B cell (primary cell): ENCODE results near the gene TOP1. TPM values are rescaled to one million over a fixed set of nuclear protein-coding genes. Genes with fewer than 3 reads are reported as not detected.

Experiments
- ATAC-seq: fragments of 200-7000 bp; cut with Tn5 transposase; one replicate; pipeline ENCODE4 v1.10.0; 2021; ENCODE audit warnings: low read depth, mild to moderate bottlenecking, moderate number of reproducible peaks, moderate library complexity
- CTCF ChIA-PET: fragments of 350-600 bp; sonication (Branson Sonifier 250); formaldehyde crosslinking; loops from one replicate; lab custom pipeline; 2021; ENCODE audit warnings: antibody characterized with exemption, inconsistent platforms; lab: Charles Lee
- POLR2A ChIA-PET: fragments of 350-600 bp; sonication (Branson Sonifier 250); formaldehyde crosslinking; loops from one replicate; lab custom pipeline; 2021; ENCODE audit warnings: antibody characterized with exemption; lab: Charles Lee
- DNase-seq: peaks from one replicate; pipeline ENCODE4 v3.0.0; 2013
- H2AFZ ChIP-seq: 2 replicates; pipeline ENCODE4 v1.6.1; 2012; ENCODE audit warnings: mild to moderate bottlenecking, low read depth, low read length; ENCODE audit not compliant: insufficient read depth, poor library complexity, severe bottlenecking
- H3K27ac ChIP-seq, 2 donors: 1 replicate in 1 of 2; 2 replicates in 1 of 2; pipeline ENCODE4 v1.5.1; 2012 to 2013; ENCODE audit warnings: low read length in 2 of 2, mild to moderate bottlenecking in 2 of 2, moderate library complexity in 1 of 2
- H3K27me3 ChIP-seq, 4 experiments: fragments of 200-600 bp in 1 of 4; sonication (generic) in 1 of 4; replicated peaks in 1 of 4; 1 replicate in 2 of 4; 2 replicates in 2 of 4; pipeline versions ENCODE4 v1.6.1 to v1.7.0; 2013 to 2016; ENCODE audit warnings: low read length in 3 of 4, mild to moderate bottlenecking in 2 of 4, mixed read lengths in 1 of 4, moderate library complexity in 1 of 4; ENCODE audit not compliant: insufficient read depth in 4 of 4, control insufficient read depth in 3 of 4; ENCODE audit errors: control extremely low read depth in 1 of 4
- H3K36me3 ChIP-seq, 2 experiments: replicated peaks in 1 of 2; 1 replicate in 1 of 2; 2 replicates in 1 of 2; pipeline versions ENCODE4 v1.6.1 to v1.7.1; 2013; ENCODE audit warnings: low read length in 1 of 2; ENCODE audit not compliant: insufficient read depth in 2 of 2, control insufficient read depth in 1 of 2; ENCODE audit errors: control extremely low read depth in 1 of 2, extremely low read depth in 1 of 2
- H3K4me1 ChIP-seq, 2 donors: fragments of 200-600 bp in 1 of 2; sonication (generic) in 1 of 2; 1 replicate in 1 of 2; 2 replicates in 1 of 2; pipeline versions ENCODE4 v1.5.1 to v1.6.1; 2013 to 2017; ENCODE audit warnings: low read length in 2 of 2; ENCODE audit not compliant: control insufficient read depth in 2 of 2, insufficient read depth in 2 of 2
- H3K4me2 ChIP-seq: replicated peaks from 2 replicates; pipeline ENCODE3; 2012; ENCODE audit warnings: mild to moderate bottlenecking, low read depth, low read length; ENCODE audit not compliant: poor library complexity, severe bottlenecking
- H3K4me3 ChIP-seq, 5 experiments: fragments of 200-600 bp in 1 of 5; sonication (generic) in 1 of 5; 1 replicate in 3 of 5; 2 replicates in 2 of 5; pipeline versions ENCODE4 v1.5.1 to v1.7.0; 2011 to 2016; ENCODE audit warnings: low read length in 4 of 5, mild to moderate bottlenecking in 4 of 5, low read depth in 2 of 5, control low read depth in 1 of 5, moderate library complexity in 1 of 5; ENCODE audit not compliant: insufficient read depth in 1 of 5; ENCODE audit errors: control extremely low read depth in 1 of 5, extremely low read depth in 1 of 5
- H3K79me2 ChIP-seq: fragments of 200-600 bp; sonication (generic); one replicate; pipeline ENCODE4 v1.6.0; 2016; ENCODE audit warnings: low read length; ENCODE audit not compliant: control insufficient read depth, insufficient read depth
- H3K9ac ChIP-seq: fragments of 200-600 bp; sonication (generic); 2 replicates; pipeline ENCODE4 v1.6.1; 2017; ENCODE audit warnings: mild to moderate bottlenecking, low read length, moderate library complexity
- H3K9me3 ChIP-seq, 3 donors: one replicate each; pipeline versions ENCODE4 v1.6.1 to v1.7.1; 2013; ENCODE audit warnings: low read length in 2 of 3; ENCODE audit not compliant: control insufficient read depth in 2 of 3, insufficient read depth in 1 of 3; ENCODE audit errors: control extremely low read depth in 1 of 3
- H4K20me1 ChIP-seq: 2 replicates; pipeline ENCODE4 v1.6.0; 2012; ENCODE audit warnings: mild to moderate bottlenecking, low read length; ENCODE audit not compliant: insufficient read depth, control insufficient read depth, poor library complexity, severe bottlenecking
- H3K27ac Mint-ChIP-seq: one replicate; pipeline ENCODE4 v1.8.0; 2021; ENCODE audit warnings: mixed read lengths
- H3K27me3 Mint-ChIP-seq: one replicate; pipeline ENCODE4 v1.8.0; 2021; ENCODE audit warnings: mixed read lengths
- H3K4me1 Mint-ChIP-seq: one replicate; pipeline ENCODE4 v1.8.0; 2021; ENCODE audit warnings: mixed read lengths
- H3K4me3 Mint-ChIP-seq: one replicate; pipeline ENCODE4 v1.8.0; 2021; ENCODE audit warnings: mixed read lengths
- H3K9me3 Mint-ChIP-seq: one replicate; pipeline ENCODE4 v1.8.0; 2022; ENCODE audit warnings: mixed read lengths; ENCODE audit not compliant: insufficient read depth
- EZH2 ChIP-seq: IDR thresholded peaks from 2 replicates; pipeline ENCODE4 v1.6.1; 2012; ENCODE audit warnings: borderline replicate concordance, low read depth, mild to moderate bottlenecking, moderate library complexity, low read length; ENCODE audit not compliant: insufficient read depth, poor library complexity, severe bottlenecking
- WGBS: methylation state at CpG from one replicate; pipeline ENCODE4 v1.1.5; 2013; ENCODE audit warnings: missing lambda C conversion rate; ENCODE audit not compliant: insufficient coverage; 5-methylcytosine and 5-hydroxymethylcytosine counted together
- intact Hi-C: fragments of 100-400 bp; cut with micrococcal nuclease; formaldehyde crosslinking; loops from one replicate; pipeline ENCODE4 v1.10.0; 2022
- polyA plus RNA-seq: library from polyadenylated mRNA; depleted of rRNA; stranded (reverse); fragments of >200 nt; gene quantifications from 2 replicates; pipeline ENCODE4 v1.2.3, GENCODE V29; 2012
- total RNA-seq, 2 donors: library from RNA; stranded (reverse); fragments of 120-200 nt in 1 of 2; gene quantifications; 1 replicate in 1 of 2; 2 replicates in 1 of 2; pipeline versions ENCODE4 v1.2.3 to v1.2.4, GENCODE V29; 2013 to 2022
- TF ChIP-seq, protein P1 (sequence below): fragments of 200-600 bp; IDR thresholded peaks from one replicate; pipeline ENCODE4 v1.8.0; 2022; ENCODE audit warnings: antibody characterized with exemption, mild to moderate bottlenecking

Gene TOP1
- total and polyA plus RNA-seq, 2 donors (not counting 1 experiment from before 2014, with no cell fraction given): 5.4 to 44.9 TPM

DNA sequence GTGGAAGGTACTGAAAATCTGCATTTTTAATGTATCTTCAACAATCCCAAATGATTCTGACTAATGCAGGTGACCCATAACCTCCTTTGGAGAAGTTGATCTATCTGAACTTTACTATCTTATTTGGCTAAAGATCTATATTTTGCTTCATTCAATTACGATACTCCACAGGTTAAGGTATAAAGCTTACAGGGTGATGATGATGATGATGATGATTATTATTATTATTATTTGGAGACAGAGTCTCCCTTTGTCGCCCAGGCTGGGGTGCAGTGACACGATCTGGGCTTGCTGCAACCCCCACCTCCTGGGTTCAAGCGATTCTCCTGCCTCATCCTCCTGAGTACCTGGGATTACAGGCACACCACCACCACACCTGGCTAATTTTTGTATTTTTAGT is 13.1 kb downstream of the TOP1 start:
- H3K27ac Mint-ChIP-seq: no peak overlapping the region
- no peak for TF ChIP-seq EZH2
- TF ChIP-seq, protein P1, sequence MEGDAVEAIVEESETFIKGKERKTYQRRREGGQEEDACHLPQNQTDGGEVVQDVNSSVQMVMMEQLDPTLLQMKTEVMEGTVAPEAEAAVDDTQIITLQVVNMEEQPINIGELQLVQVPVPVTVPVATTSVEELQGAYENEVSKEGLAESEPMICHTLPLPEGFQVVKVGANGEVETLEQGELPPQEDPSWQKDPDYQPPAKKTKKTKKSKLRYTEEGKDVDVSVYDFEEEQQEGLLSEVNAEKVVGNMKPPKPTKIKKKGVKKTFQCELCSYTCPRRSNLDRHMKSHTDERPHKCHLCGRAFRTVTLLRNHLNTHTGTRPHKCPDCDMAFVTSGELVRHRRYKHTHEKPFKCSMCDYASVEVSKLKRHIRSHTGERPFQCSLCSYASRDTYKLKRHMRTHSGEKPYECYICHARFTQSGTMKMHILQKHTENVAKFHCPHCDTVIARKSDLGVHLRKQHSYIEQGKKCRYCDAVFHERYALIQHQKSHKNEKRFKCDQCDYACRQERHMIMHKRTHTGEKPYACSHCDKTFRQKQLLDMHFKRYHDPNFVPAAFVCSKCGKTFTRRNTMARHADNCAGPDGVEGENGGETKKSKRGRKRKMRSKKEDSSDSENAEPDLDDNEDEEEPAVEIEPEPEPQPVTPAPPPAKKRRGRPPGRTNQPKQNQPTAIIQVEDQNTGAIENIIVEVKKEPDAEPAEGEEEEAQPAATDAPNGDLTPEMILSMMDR: no peak
- H3K9me3 ChIP-seq: no peaks in the 10 kb centered on the region
- DNase-seq (no peak), ATAC-seq (no peak)
- no peak overlapping the region for H2AFZ ChIP-seq
- H3K36me3 ChIP-seq: peaks cover 0 to 4% of the 10 kb centered on the region in 2 experiments
- H3K4me1 ChIP-seq: peaks cover 6 to 9% of the 10 kb centered on the region in 2 donors
- ChIA-PET CTCF (interaction anchor here (0.7 to 3.5 kb wide), 3 partner anchors 27 to 73 kb away, joined by 6 to 17 read pairs (median 8); no protein-coding TSS in a partner anchor), POLR2A (no interaction called here)
- H3K4me2 ChIP-seq: no peak overlapping the region
- H3K27me3 ChIP-seq: no peaks in the 10 kb centered on the region
- H4K20me1 ChIP-seq: peaks cover 74% of the 10 kb centered on the region
- no peak overlapping the region for H3K4me3 ChIP-seq
- H3K27ac ChIP-seq: no peak overlapping the region
- peaks cover 58% of the 10 kb centered on the region for H3K4me1 Mint-ChIP-seq
- WGBS: 100% methylated on average over 1 of the region's 4 CpGs
- intact Hi-C loops: no loop called here
- H3K27me3 Mint-ChIP-seq: no peaks in the 10 kb centered on the region
- no peak overlapping the region for H3K9ac ChIP-seq
- peaks cover 95% of the 10 kb centered on the region for H3K79me2 ChIP-seq
- no peaks in the 10 kb centered on the region for H3K9me3 Mint-ChIP-seq
- no peak overlapping the region for H3K4me3 Mint-ChIP-seq

DNA sequence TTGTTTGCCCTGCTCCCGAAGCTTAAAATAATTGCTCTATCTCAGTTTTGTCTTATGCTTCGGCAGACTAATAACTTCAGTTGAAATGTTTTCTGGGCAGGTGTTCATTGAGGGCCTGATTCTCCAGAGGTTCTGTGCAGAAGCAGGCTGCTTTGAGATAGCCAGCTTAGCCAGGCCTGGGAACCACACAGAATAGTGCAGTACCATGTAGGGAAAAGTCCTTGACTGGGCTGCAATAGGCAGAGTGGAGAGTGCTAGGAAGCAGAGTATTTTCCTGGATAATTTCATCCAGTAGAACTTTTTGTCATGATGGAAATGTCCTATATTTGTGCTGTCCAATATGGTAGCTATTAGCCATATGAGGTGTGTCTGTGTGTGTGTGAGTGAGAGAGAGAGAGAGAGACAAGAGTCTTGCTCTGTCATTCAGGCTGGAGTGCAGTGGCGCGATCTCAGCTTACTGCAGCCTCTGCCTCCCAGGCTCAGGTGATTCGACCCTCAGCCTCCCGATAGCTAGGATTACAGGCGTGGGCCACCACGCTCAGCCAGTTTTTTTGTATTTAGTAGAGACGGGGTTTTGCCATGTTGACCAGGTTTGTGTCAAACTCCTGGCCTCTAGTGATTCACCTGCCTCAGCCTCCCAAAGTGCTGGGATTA is 15.9 kb downstream of the TOP1 start:
- no peaks in the 10 kb centered on the region for H3K9me3 ChIP-seq
- Mint-ChIP-seq H3K27me3 (no peaks in the 10 kb centered on the region), H3K27ac (no peak overlapping the region), H3K4me3 (no peak overlapping the region), H3K4me1 (peaks cover 72% of the 10 kb centered on the region), H3K9me3 (no peaks in the 10 kb centered on the region)
- H3K4me3 ChIP-seq: no peak overlapping the region
- H3K4me2 ChIP-seq: no peak overlapping the region
- H3K36me3 ChIP-seq: peaks cover 0 to 4% of the 10 kb centered on the region in 2 experiments
- intact Hi-C loops: loop anchor here (5.0 kb wide), 1 partner anchor 32 kb away; no protein-coding TSS in a partner anchor
- H3K79me2 ChIP-seq: peaks cover 88% of the 10 kb centered on the region
- peaks cover 31 to 37% of the 10 kb centered on the region in 2 donors for H3K4me1 ChIP-seq
- no peaks in the 10 kb centered on the region for H3K27me3 ChIP-seq
- CTCF ChIA-PET: interaction anchor here (1.5 to 9.9 kb wide), 3 partner anchors 13 to 53 kb away, joined by 4 to 71 read pairs (median 5); no protein-coding TSS in a partner anchor
- ATAC-seq (no peak), DNase-seq (no peak)
- peaks cover 82% of the 10 kb centered on the region for H4K20me1 ChIP-seq
- TF ChIP-seq, protein P1: no peak
- no peak for TF ChIP-seq EZH2
- H3K9ac ChIP-seq: no peak overlapping the region
- POLR2A ChIA-PET: no interaction called here
- WGBS: 95% methylated on average over 5 of the region's 9 CpGs
- no peak overlapping the region for H2AFZ ChIP-seq
- H3K27ac ChIP-seq: no peak overlapping the region
